Neural cell (in vitro differentiated cells): ENCODE data around the gene FGF11.

Experiments
- CTCF ChIP-seq: fragments of 450-650 bp; IDR thresholded peaks from 2 replicates; pipeline ENCODE4 v1.5.1; 2014; ENCODE audit warnings: antibody characterized with exemption, mild to moderate bottlenecking, moderate library complexity; ENCODE audit not compliant: poor library complexity, severe bottlenecking
- EP300 ChIP-seq: fragments of 450-650 bp; conservative IDR thresholded peaks from 2 replicates; pipeline ENCODE4 v1.6.1; 2014; ENCODE audit warnings: antibody characterized with exemption, mild to moderate bottlenecking, moderate library complexity; ENCODE audit not compliant: poor library complexity, severe bottlenecking
- EZH2 ChIP-seq: fragments of 200-600, 300-800 bp; shearing (Covaris generic), sonication (generic); IDR thresholded peaks from 2 replicates; pipeline ENCODE4 v1.6.1; 2014; ENCODE audit warnings: antibody characterized with exemption, low read length, borderline replicate concordance, mild to moderate bottlenecking; ENCODE audit not compliant: insufficient read depth, poor library complexity, severe bottlenecking
- POLR2AphosphoS5 ChIP-seq: IDR thresholded peaks from 2 replicates; pipeline ENCODE4 v1.6.1; 2012
- RAD21 ChIP-seq: fragments of 450-650 bp; conservative IDR thresholded peaks from 2 replicates; pipeline ENCODE4 v1.6.1; 2014; ENCODE audit warnings: antibody characterized with exemption, mild to moderate bottlenecking, moderate library complexity
- REST ChIP-seq: IDR thresholded peaks from 2 replicates; pipeline ENCODE4 v1.6.1; 2012; ENCODE audit warnings: borderline replicate concordance

- TF ChIP-seq POLR2AphosphoS5 (no peak), REST (no peak), CTCF (no peak), EZH2 (no peak), EP300 (no peak), RAD21 (no peak)
Observed at GRCh38 chr17:7416323-7416722, 23.0 kb upstream of the FGF11 start.
